Measurements from ENCODE around the gene EHMT2. TPM values are rescaled to one million over a fixed set of nuclear protein-coding genes. Genes with fewer than 3 reads are reported as not detected.

The EHMT2 gene
- total and polyA plus RNA-seq, 2 donors (not counting 1 experiment from before 2014, with no cell fraction given) = 22.0 to 60.1 TPM

DNA sequence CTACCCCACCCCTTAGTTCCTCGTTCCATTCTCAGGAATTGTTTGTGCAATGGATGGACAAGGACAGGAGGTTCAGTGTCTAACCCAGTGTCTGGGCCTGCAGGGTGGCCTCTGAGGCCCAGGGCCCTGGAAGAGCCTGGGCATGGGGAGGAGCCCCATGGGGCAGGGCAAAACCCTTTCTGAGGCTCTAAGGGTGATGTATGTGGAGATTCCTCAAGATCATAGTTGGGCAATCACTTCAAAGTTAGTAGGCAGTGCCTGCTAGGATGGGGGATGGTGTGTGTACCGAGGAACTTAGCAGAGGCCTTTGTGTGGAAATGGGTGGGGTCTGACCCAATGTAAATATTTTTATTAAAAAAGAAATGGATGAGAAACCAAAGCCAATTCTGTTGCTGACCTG lies 23.3 kb upstream of the EHMT2 start:
- no peak overlapping the region for H3K4me2 ChIP-seq (ENCODE audit: extremely low read depth, insufficient read depth, low read length)
- no peak for TF ChIP-seq EZH2 (IDR thresholded peaks at IDR 0.05; ENCODE audit: low read length, missing control alignments)
- TF ChIP-seq, protein P1, sequence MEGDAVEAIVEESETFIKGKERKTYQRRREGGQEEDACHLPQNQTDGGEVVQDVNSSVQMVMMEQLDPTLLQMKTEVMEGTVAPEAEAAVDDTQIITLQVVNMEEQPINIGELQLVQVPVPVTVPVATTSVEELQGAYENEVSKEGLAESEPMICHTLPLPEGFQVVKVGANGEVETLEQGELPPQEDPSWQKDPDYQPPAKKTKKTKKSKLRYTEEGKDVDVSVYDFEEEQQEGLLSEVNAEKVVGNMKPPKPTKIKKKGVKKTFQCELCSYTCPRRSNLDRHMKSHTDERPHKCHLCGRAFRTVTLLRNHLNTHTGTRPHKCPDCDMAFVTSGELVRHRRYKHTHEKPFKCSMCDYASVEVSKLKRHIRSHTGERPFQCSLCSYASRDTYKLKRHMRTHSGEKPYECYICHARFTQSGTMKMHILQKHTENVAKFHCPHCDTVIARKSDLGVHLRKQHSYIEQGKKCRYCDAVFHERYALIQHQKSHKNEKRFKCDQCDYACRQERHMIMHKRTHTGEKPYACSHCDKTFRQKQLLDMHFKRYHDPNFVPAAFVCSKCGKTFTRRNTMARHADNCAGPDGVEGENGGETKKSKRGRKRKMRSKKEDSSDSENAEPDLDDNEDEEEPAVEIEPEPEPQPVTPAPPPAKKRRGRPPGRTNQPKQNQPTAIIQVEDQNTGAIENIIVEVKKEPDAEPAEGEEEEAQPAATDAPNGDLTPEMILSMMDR (conservative IDR thresholded peaks at IDR 0.05 in 1 of 2, IDR thresholded peaks at IDR 0.05 in 1 of 2; ENCODE audit: low read depth in 1 of 2, low read length in 2 of 2) = no peak
- peak in 1 of 2 donors; percentile 75 for DNase-seq (ENCODE audit: low read depth in 2 of 2)

DNA sequence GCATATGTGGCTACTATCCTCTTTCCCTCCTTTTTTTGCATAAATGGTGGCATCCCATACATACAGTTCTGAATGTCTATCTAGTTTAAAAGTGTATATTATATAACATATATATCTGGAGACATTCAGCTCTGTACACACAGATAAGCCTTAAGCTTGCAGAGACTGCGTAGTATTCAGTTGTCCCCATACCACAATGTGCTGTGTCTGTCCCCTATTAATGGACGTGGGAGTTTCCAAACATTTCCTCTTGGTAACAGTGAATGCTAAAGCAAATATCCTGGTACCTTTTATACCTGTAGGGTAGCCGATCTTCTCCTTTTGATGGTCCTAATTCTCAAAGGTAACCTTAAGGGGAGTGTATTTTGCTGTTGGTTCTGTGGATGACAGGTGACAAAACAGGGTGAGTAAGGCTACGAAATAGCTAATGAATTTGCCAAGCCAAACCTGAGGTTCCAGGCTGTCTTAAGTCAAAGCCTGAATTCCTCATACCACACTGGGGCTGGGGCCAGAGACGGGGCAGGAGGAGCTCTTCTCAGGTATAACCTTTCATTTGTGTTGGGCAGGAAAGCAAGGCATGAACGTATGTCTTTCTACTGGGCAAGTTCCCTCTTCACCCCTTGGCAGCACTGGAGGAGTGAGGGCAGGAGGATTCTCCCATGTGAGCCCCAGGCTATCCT lies 22.3 kb upstream of the EHMT2 start:
- Histone ChIP-seq H3K27ac (ENCODE audit: insufficient read depth, low read length) (no peak overlapping the region), H3K4me3 (replicated peaks in 1 of 4; ENCODE audit: control extremely low read depth in 1 of 4, insufficient read depth in 1 of 4, low read depth in 3 of 4, low read length in 4 of 4) (no peak overlapping the region), H3K4me1 (ENCODE audit: control insufficient read depth, extremely low read depth, insufficient read depth, low read length) (no peaks in the 10 kb centered on the region), H3K79me2 (ENCODE audit: control insufficient read depth, insufficient read depth, low read length) (no peaks in the 10 kb centered on the region), H3K9me3 (ENCODE audit: control insufficient read depth, insufficient read depth, low read depth, low read length) (no peaks in the 10 kb centered on the region), H3K27me3 (ENCODE audit: control insufficient read depth, insufficient read depth, low read length) (no peaks in the 10 kb centered on the region), H2AFZ (ENCODE audit: low read length) (no peak overlapping the region), H3K9ac (ENCODE audit: insufficient read depth, low read length) (no peak overlapping the region), H4K20me1 (ENCODE audit: control insufficient read depth, extremely low read depth, insufficient read depth, low read length) (no peaks in the 10 kb centered on the region), H3K36me3 (ENCODE audit: control insufficient read depth, insufficient read depth, low read length) (no peaks in the 10 kb centered on the region), H3K4me2 (ENCODE audit: extremely low read depth, insufficient read depth, low read length) (no peak overlapping the region)
- DNase-seq (ENCODE audit: low read depth in 2 of 2) = no peak
- TF ChIP-seq, protein P1 (conservative IDR thresholded peaks at IDR 0.05 in 1 of 2, IDR thresholded peaks at IDR 0.05 in 1 of 2; ENCODE audit: low read depth in 1 of 2, low read length in 2 of 2) = no peak
- TF ChIP-seq EZH2 (IDR thresholded peaks at IDR 0.05; ENCODE audit: low read length, missing control alignments) = no peak

More for the DNA sequence above, 23.3 kb upstream of the EHMT2 start:
- H3K9me3 ChIP-seq (ENCODE audit: control insufficient read depth, insufficient read depth, low read depth, low read length) = no peaks in the 10 kb centered on the region
- no peak overlapping the region for H3K27ac ChIP-seq (ENCODE audit: insufficient read depth, low read length)
- H3K4me1 ChIP-seq (ENCODE audit: control insufficient read depth, extremely low read depth, insufficient read depth, low read length) = no peaks in the 10 kb centered on the region
- no peaks in the 10 kb centered on the region for H3K79me2 ChIP-seq (ENCODE audit: control insufficient read depth, insufficient read depth, low read length)
- no peaks in the 10 kb centered on the region for H3K36me3 ChIP-seq (ENCODE audit: control insufficient read depth, insufficient read depth, low read length)
- no peak overlapping the region for H3K9ac ChIP-seq (ENCODE audit: insufficient read depth, low read length)
- no peak overlapping the region for H3K4me3 ChIP-seq (replicated peaks in 1 of 4; ENCODE audit: control extremely low read depth in 1 of 4, insufficient read depth in 1 of 4, low read depth in 3 of 4, low read length in 4 of 4)
- H4K20me1 ChIP-seq (ENCODE audit: control insufficient read depth, extremely low read depth, insufficient read depth, low read length) = no peaks in the 10 kb centered on the region
- H2AFZ ChIP-seq (ENCODE audit: low read length) = no peak overlapping the region
- no peaks in the 10 kb centered on the region for H3K27me3 ChIP-seq (ENCODE audit: control insufficient read depth, insufficient read depth, low read length)

DNA sequence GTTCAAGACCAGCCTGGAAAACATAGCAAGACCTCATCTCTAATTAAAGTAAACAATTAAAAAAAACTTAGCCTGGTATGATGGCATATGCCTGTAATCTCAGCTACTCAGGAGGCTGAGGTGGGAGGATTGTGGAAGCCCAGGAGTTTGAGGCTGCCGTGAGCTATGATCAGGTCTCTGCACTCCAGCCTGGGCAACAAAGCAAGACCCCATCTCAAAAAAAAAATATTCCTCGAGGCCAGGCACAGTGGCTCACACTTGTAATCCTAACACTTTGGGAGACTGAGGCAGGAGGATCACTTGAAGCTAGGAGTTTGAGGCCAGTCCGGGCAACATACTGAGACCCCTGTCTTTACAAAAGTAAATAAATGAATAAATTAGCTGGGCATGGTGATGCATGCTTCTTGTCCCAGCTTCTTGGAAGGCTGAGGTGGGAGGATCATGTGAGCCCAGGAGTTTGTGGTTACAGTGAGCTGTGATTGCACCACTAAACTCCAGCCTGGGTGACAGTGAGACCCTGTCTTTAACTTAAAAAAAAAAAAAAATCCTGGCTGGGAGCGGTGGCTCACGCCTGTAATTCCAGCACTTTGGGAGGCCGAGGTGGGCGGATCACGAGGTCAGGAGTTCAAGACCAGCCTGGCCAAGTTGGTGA lies 20.7 kb upstream of the EHMT2 start:
- Histone ChIP-seq H3K4me1 (ENCODE audit: control insufficient read depth, extremely low read depth, insufficient read depth, low read length) (no peaks in the 10 kb centered on the region), H3K27ac (ENCODE audit: insufficient read depth, low read length) (no peak overlapping the region), H3K9ac (ENCODE audit: insufficient read depth, low read length) (no peak overlapping the region), H3K4me2 (ENCODE audit: extremely low read depth, insufficient read depth, low read length) (no peak overlapping the region), H3K9me3 (ENCODE audit: control insufficient read depth, insufficient read depth, low read depth, low read length) (no peaks in the 10 kb centered on the region), H3K27me3 (ENCODE audit: control insufficient read depth, insufficient read depth, low read length) (no peaks in the 10 kb centered on the region), H4K20me1 (ENCODE audit: control insufficient read depth, extremely low read depth, insufficient read depth, low read length) (no peaks in the 10 kb centered on the region), H3K79me2 (ENCODE audit: control insufficient read depth, insufficient read depth, low read length) (no peaks in the 10 kb centered on the region), H3K4me3 (replicated peaks in 1 of 4; ENCODE audit: control extremely low read depth in 1 of 4, insufficient read depth in 1 of 4, low read depth in 3 of 4, low read length in 4 of 4) (no peak overlapping the region), H3K36me3 (ENCODE audit: control insufficient read depth, insufficient read depth, low read length) (no peaks in the 10 kb centered on the region), H2AFZ (ENCODE audit: low read length) (no peak overlapping the region)
- no peak for DNase-seq (ENCODE audit: low read depth in 2 of 2)
- TF ChIP-seq, protein P1 (conservative IDR thresholded peaks at IDR 0.05 in 1 of 2, IDR thresholded peaks at IDR 0.05 in 1 of 2; ENCODE audit: low read depth in 1 of 2, low read length in 2 of 2) = no peak
- TF ChIP-seq EZH2 (IDR thresholded peaks at IDR 0.05; ENCODE audit: low read length, missing control alignments) = no peak
